A673 (cell line): Measurements from ENCODE around the gene SRBD1. TPM values are rescaled to one million over a fixed set of nuclear protein-coding genes. Genes with fewer than 3 reads are reported as not detected.

Experiments used
- BruUV-seq: library from RNA; stranded (reverse); fragments of 400-500 nt; replicated peaks from 2 replicates; lab custom pipeline; 2021; lab: Mats Ljungman, UMichigan
- CTCF ChIA-PET: fragments of 300-600 bp; sonication (Branson Sonifier 250); formaldehyde crosslinking; loops from one replicate; lab custom pipeline; 2022; ENCODE audit warnings: antibody characterized with exemption; lab: Charles Lee
- POLR2A ChIA-PET: fragments of 300-600 bp; sonication (Branson Sonifier 250); formaldehyde crosslinking; loops from one replicate; lab custom pipeline; 2022; ENCODE audit warnings: antibody characterized with exemption; ENCODE audit not compliant: low non-redundant PET; lab: Charles Lee
- DNase-seq: peaks from one replicate; pipeline ENCODE4 v3.0.0-alpha.2; 2015; ENCODE audit warnings: low spot score
- H3K27ac ChIP-seq: fragments of 200-600 bp; sonication (generic); 2 replicates; pipeline ENCODE4 v1.5.1; 2016; ENCODE audit warnings: mixed run types, low read depth, mild to moderate bottlenecking, mixed read lengths, antibody characterized with exemption, low read length; ENCODE audit not compliant: poor library complexity, severe bottlenecking
- H3K27me3 ChIP-seq: fragments of 200-600 bp; sonication (generic); replicated peaks from 2 replicates; pipeline ENCODE4 v1.6.1; 2017; ENCODE audit warnings: mixed run types, low read depth, mild to moderate bottlenecking, mixed read lengths, antibody characterized with exemption, low read length; ENCODE audit not compliant: insufficient read depth, poor library complexity
- H3K36me3 ChIP-seq: fragments of 200-600 bp; sonication (generic); 2 replicates; pipeline ENCODE4 v1.6.1; 2016; ENCODE audit warnings: mixed run types, mild to moderate bottlenecking, mixed read lengths, antibody characterized with exemption, low read length; ENCODE audit not compliant: insufficient read depth, poor library complexity, severe bottlenecking
- H3K4me1 ChIP-seq: fragments of 200-600 bp; sonication (generic); 2 replicates; pipeline ENCODE4 v1.6.1; 2017; ENCODE audit warnings: mixed run types, mild to moderate bottlenecking, mixed read lengths, antibody characterized with exemption, low read length; ENCODE audit not compliant: insufficient read depth, poor library complexity, severe bottlenecking
- H3K4me3 ChIP-seq: fragments of 200-600 bp; sonication (generic); 2 replicates; pipeline ENCODE4 v1.5.1; 2016; ENCODE audit warnings: low read depth, mixed run types, mild to moderate bottlenecking, mixed read lengths, low read length; ENCODE audit not compliant: poor library complexity, severe bottlenecking
- H3K9me3 ChIP-seq: fragments of 200-600 bp; sonication (generic); 2 replicates; pipeline ENCODE4 v1.6.1; 2016; ENCODE audit warnings: mixed run types, low read depth, mild to moderate bottlenecking, mixed read lengths, antibody characterized with exemption, low read length; ENCODE audit not compliant: poor library complexity, severe bottlenecking
- EZH2 ChIP-seq: fragments of 200-600 bp; sonication (generic); IDR thresholded peaks from 2 replicates; pipeline ENCODE4 v1.6.1; 2017; ENCODE audit warnings: borderline replicate concordance, low read depth, mild to moderate bottlenecking, mixed read lengths, antibody characterized with exemption, low read length; ENCODE audit not compliant: poor library complexity, severe bottlenecking
- intact Hi-C: fragments of 100-400 bp; cut with micrococcal nuclease; formaldehyde crosslinking; loops from one replicate; pipeline ENCODE4 v1.10.0; 2022; ENCODE audit not compliant: unreplicated experiment
- total RNA-seq: library from RNA; stranded (reverse); gene quantifications from 2 replicates; pipeline ENCODE4 v1.2.3, GENCODE V29; 2021
- TF ChIP-seq, protein P1 (sequence below): fragments of 300-800, 200-600 bp; sonication (generic); conservative IDR thresholded peaks from 2 replicates; pipeline ENCODE4 v1.5.1; 2017; ENCODE audit warnings: low read depth, mild to moderate bottlenecking, antibody characterized with exemption, low read length, moderate library complexity, mixed read lengths

Gene SRBD1
- total RNA-seq, 1 experiment from 2014 or later: 21.9 TPM

DNA sequence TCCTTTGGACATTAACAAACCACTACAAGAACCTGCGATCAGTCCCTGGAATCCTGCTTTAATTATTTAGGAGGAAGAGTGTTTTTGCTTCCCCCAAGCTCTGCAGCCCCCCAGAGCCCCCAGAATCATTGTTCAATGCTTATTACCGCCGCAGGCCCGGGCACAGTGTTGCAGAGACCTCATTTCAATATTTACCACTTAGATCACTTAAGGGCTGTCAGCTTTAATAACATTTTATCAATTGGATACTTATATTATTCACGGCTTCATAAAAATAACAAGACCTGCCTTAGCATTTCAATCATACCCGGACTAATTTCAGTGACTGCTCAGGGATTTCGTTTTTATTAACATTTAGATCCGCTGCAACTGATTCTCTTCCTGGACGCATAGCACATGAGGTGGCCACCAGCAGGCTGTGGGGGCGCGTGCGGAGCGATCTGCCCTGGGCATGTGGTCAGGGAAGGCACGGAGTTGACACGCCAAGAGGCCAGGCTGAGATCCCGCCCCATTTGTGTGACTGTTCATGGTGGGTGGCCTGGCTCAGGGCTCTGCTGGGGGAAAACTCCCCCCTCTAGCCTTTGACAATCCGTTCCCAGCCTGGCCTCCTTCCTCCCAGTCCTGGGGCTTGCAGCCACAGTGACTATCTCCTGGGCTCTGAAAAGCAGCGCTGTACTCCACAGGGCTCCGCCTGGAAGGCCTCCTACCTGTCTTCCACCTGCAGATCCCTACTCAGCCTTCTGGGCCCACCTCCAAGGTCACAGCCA is 267.6 kb downstream of the SRBD1 start:
- CTCF ChIA-PET: no interaction called here
- H3K27ac ChIP-seq: no peak overlapping the region
- no peaks in the 10 kb centered on the region for H3K27me3 ChIP-seq
- POLR2A ChIA-PET: no interaction called here
- BruUV-seq: no TSS peak
- DNase-seq: no peak
- intact Hi-C loops: no loop called here
- TF ChIP-seq, protein P1, sequence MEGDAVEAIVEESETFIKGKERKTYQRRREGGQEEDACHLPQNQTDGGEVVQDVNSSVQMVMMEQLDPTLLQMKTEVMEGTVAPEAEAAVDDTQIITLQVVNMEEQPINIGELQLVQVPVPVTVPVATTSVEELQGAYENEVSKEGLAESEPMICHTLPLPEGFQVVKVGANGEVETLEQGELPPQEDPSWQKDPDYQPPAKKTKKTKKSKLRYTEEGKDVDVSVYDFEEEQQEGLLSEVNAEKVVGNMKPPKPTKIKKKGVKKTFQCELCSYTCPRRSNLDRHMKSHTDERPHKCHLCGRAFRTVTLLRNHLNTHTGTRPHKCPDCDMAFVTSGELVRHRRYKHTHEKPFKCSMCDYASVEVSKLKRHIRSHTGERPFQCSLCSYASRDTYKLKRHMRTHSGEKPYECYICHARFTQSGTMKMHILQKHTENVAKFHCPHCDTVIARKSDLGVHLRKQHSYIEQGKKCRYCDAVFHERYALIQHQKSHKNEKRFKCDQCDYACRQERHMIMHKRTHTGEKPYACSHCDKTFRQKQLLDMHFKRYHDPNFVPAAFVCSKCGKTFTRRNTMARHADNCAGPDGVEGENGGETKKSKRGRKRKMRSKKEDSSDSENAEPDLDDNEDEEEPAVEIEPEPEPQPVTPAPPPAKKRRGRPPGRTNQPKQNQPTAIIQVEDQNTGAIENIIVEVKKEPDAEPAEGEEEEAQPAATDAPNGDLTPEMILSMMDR: no peak
- TF ChIP-seq EZH2: no peak
- H3K4me3 ChIP-seq: no peak overlapping the region
- H3K9me3 ChIP-seq: no peaks in the 10 kb centered on the region
- H3K4me1 ChIP-seq: no peaks in the 10 kb centered on the region
- H3K36me3 ChIP-seq: no peaks in the 10 kb centered on the region

DNA sequence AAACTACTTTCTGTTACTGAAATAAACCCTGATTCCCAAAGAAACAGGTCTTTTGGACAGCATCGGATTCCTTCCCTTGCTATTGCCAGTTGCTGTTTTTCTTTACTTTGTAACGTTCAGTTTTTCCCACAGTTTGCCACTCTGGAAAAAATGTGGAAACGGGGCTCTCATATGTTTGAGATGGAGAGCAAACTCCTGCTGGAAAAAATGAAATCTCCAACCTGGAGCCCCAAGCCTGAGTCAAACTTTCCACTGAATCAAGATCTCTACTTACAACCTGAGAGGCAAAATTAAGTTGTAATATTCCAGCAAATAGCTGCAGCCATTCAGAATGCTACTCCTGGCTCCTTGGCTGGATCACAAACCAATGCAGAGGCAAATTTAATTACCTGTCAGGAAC is 270.7 kb downstream of the SRBD1 start:
- DNase-seq: no peak
- no peaks in the 10 kb centered on the region for H3K27me3 ChIP-seq
- intact Hi-C loops: no loop called here

DNA sequence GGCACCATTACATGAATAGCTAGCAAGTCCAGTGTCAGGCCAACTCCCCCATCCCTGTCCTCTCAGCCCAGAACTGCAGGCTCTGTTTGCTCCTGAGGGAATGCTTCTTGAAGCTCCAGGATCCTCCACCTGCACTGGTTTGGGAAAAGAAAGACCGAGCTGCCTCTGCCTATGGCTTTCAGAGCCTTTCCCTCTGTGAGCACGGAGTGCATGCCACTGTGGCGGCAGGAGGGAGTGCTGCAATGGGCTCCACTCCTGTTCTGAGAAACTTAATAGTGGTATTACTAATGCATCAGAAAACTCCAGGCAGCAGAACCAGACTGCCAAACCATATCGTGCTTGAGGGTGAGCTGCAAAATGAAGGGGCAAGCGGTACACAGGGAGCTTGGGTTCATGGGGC is 271.8 kb downstream of the SRBD1 start:
- POLR2A ChIA-PET: no interaction called here
- H3K4me1 ChIP-seq: no peaks in the 10 kb centered on the region

More for the DNA sequence above, 270.7 kb downstream of the SRBD1 start:
- ChIA-PET POLR2A (no interaction called here), CTCF (no interaction called here)
- Histone ChIP-seq H3K9me3 (no peaks in the 10 kb centered on the region), H3K36me3 (no peaks in the 10 kb centered on the region), H3K4me3 (no peak overlapping the region), H3K4me1 (no peaks in the 10 kb centered on the region), H3K27ac (no peak overlapping the region)
- TF ChIP-seq, protein P1: no peak
- TF ChIP-seq EZH2: no peak
- BruUV-seq: no TSS peak

More for the DNA sequence above, 271.8 kb downstream of the SRBD1 start:
- H3K9me3 ChIP-seq: no peaks in the 10 kb centered on the region
- DNase-seq: no peak
- no peaks in the 10 kb centered on the region for H3K27me3 ChIP-seq
- TF ChIP-seq, protein P1: no peak
- no peak for TF ChIP-seq EZH2
- CTCF ChIA-PET: no interaction called here
- BruUV-seq: no TSS peak
- intact Hi-C loops: no loop called here
- H3K4me3 ChIP-seq: no peak overlapping the region
- H3K36me3 ChIP-seq: no peaks in the 10 kb centered on the region
- no peak overlapping the region for H3K27ac ChIP-seq

Other genes starting within 250 kb of the SRBD1 start
- 1.7 and 2.4 TPM in 2 replicates for gene PRKCE, start 40.4 kb upstream of the SRBD1 start, total RNA-seq